Adrenal gland (tissue), 12 donors: ENCODE data around the gene ISL1. TPM values are rescaled to one million over a fixed set of nuclear protein-coding genes. Genes with fewer than 3 reads are reported as not detected.

ENCODE experiments used
- DNase-seq, 7 donors: peaks; one replicate each; pipeline ENCODE4 v3.0.0-alpha.2; 2019 to 2020
- H3K27ac ChIP-seq, 5 donors: fragments of 200-600 bp; sonication (generic) in 4 of 5; 1 replicate in 3 of 5; 2 replicates in 2 of 5; pipeline versions ENCODE4 v1.5.1 to v1.8.0; 2016 to 2020; ENCODE audit warnings: mild to moderate bottlenecking in 1 of 5
- H3K27me3 ChIP-seq: fragments of 200-600 bp; 2 replicates; pipeline ENCODE4 v1.8.0; 2021
- H3K36me3 ChIP-seq, 2 donors: fragments of 200-600 bp; replicated peaks in 1 of 2; 1 replicate in 1 of 2; 2 replicates in 1 of 2; pipeline versions ENCODE4 v1.5.1 to v1.8.0; 2018 to 2022
- H3K4me1 ChIP-seq, 2 donors: fragments of 200-600 bp; replicated peaks in 1 of 2; 1 replicate in 1 of 2; 2 replicates in 1 of 2; pipeline versions ENCODE4 v1.5.1 to v1.8.0; 2018 to 2021
- H3K4me3 ChIP-seq, 4 donors: fragments of 200-600 bp; sonication (generic) in 3 of 4; one replicate each; pipeline ENCODE4 v1.5.1; 2016 to 2018
- H3K9me3 ChIP-seq, 3 donors: fragments of 200-600 bp; sonication (generic) in 1 of 3; replicated peaks in 1 of 3; 1 replicate in 2 of 3; 2 replicates in 1 of 3; pipeline versions ENCODE4 v1.5.1 to v1.8.0; 2016 to 2021
- POLR2A ChIP-seq, 2 donors: fragments of 450-650 bp; IDR thresholded peaks; one replicate each; pipeline ENCODE4 v1.6.1; 2017; ENCODE audit warnings: antibody characterized with exemption in 2 of 2, mild to moderate bottlenecking in 2 of 2, moderate library complexity in 1 of 2
- WGBS, 4 donors: extraction: QIAGEN DNeasy Blood & Tissue Kit in 2 of 4; methylation state at CpG; one replicate each; pipeline versions ENCODE4 v1.1.5 to v1.1.7; 2013 to 2017; 5-methylcytosine and 5-hydroxymethylcytosine counted together
- intact Hi-C, 2 donors: fragments of 100-400 bp; cut with DNase I; formaldehyde crosslinking; loops; one replicate each; pipeline versions ENCODE4 v1.14.1 to v1.15.0; 2022 to 2023
- polyA plus RNA-seq, 3 donors: library from polyadenylated mRNA; stranded (reverse); fragments of 200-250 nt in 2 of 3; fragments of 350-450 nt in 1 of 3; fragmentation: Illumina TruSeq in 1 of 3; extraction: RNeasy Lipid Tissue Mini Kit (QIAGEN cat#74804) in 1 of 3; gene quantifications; one replicate each; pipeline ENCODE4 v1.2.3, GENCODE V29; 2013 to 2014
- total RNA-seq, 9 donors: library from RNA; depleted of rRNA in 4 of 9; stranded (reverse); fragments of >200 nt in 4 of 9; fragments of 120-200 nt in 1 of 9; fragmentation: NEBNext Ultra II Directional in 1 of 9; extraction: Animal tissue kit (Norgen Biotek cat#: 25700) in 1 of 9; gene quantifications; one replicate each; pipeline versions ENCODE4 v1.1.0 to v1.2.4, GENCODE V29; 2013 to 2023
- TF ChIP-seq, protein P1 (sequence below), 6 experiments: fragments of 450-650 bp in 4 of 6; fragments of 200-600 bp in 2 of 6; sonication (generic) in 1 of 6; IDR thresholded peaks; 1 replicate in 5 of 6; 2 replicates in 1 of 6; pipeline versions ENCODE4 v1.5.1 to v1.8.0; 2016 to 2021; ENCODE audit warnings: antibody characterized with exemption in 6 of 6, mild to moderate bottlenecking in 2 of 6, moderate library complexity in 1 of 6
- donor health status: healthy with polysubstance abuse.
- donor health status: Bipolar disorder and iron deficiency.
- donor health status: DM: yes; HTN: yes; CAD: no.
- donor health status: DM: no; HTN: no; CAD: no.
- donor health status: DM: no; HTN: no; CAD: no.
- donor health status: DM: yes; HTN: yes; CAD: no.

Gene ISL1
- total and polyA plus RNA-seq, 12 donors = 0.13 to 10.0 (median 0.69) TPM; not detected in 4

DNA sequence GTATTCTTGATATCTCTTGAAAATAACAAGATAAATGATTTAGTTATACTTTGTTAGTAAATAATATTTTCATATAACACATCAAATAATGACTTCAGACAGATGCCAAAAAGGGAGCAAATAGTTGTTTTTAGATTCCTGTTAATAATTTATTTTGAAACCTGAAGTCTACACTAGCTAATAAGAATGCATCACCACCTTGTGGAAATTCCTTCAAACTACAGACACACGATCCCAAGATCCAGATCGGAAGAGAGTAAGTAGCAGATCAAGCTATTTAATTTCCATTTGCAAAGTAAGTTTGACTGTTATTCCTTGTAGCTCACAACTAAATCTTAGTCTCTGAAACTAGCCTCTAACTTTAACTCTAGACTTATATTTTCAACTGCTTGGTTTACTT, 35.5 kb upstream of the ISL1 start:
- H3K36me3 ChIP-seq = no peaks in the 10 kb centered on the region
- intact Hi-C loops = no loop called here
- TF ChIP-seq POLR2A (IDR thresholded peaks at IDR 0.05) = no peak
- TF ChIP-seq, protein P1, sequence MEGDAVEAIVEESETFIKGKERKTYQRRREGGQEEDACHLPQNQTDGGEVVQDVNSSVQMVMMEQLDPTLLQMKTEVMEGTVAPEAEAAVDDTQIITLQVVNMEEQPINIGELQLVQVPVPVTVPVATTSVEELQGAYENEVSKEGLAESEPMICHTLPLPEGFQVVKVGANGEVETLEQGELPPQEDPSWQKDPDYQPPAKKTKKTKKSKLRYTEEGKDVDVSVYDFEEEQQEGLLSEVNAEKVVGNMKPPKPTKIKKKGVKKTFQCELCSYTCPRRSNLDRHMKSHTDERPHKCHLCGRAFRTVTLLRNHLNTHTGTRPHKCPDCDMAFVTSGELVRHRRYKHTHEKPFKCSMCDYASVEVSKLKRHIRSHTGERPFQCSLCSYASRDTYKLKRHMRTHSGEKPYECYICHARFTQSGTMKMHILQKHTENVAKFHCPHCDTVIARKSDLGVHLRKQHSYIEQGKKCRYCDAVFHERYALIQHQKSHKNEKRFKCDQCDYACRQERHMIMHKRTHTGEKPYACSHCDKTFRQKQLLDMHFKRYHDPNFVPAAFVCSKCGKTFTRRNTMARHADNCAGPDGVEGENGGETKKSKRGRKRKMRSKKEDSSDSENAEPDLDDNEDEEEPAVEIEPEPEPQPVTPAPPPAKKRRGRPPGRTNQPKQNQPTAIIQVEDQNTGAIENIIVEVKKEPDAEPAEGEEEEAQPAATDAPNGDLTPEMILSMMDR (IDR thresholded peaks at IDR 0.05) = no peak
- no peaks in the 10 kb centered on the region for H3K4me1 ChIP-seq
- H3K4me3 ChIP-seq = no peak overlapping the region
- DNase-seq = no peak
- no peak overlapping the region for H3K27ac ChIP-seq
- 79 to 90% (median 84%) methylated on average over 2 of the region's 2 CpGs for WGBS, 4 donors
- H3K27me3 ChIP-seq = no peaks in the 10 kb centered on the region
- no peaks in the 10 kb centered on the region for H3K9me3 ChIP-seq

DNA sequence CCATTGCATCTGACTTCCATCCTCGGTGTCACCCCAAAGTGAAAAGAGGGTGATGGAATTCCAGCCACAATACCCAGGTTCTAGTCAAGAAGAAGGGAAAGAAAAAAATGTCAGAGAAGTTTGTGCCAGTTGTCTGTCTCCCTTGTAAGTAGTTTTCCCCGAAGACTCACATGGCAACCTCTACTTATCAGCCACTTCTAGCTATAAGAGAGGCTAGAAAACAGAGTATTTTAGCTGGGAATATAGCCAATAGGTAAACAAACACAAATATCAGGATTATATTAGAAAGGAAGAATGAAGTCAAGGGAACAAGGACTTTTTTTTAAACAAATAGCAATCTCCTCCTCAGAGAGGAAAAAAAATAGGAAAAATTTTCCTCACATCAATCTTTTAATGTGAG, 12.2 kb upstream of the ISL1 start:
- Histone ChIP-seq H3K4me3 (no peak overlapping the region), H3K9me3 (no peaks in the 10 kb centered on the region), H3K4me1 (no peaks in the 10 kb centered on the region), H3K36me3 (no peaks in the 10 kb centered on the region), H3K27ac (no peak overlapping the region), H3K27me3 (no peaks in the 10 kb centered on the region)
- no peak for DNase-seq
- no peak for TF ChIP-seq POLR2A (IDR thresholded peaks at IDR 0.05)
- TF ChIP-seq, protein P1 (IDR thresholded peaks at IDR 0.05) = no peak
- intact Hi-C loops = no loop called here
- WGBS, 4 donors = 60 to 79% (median 67%) methylated on average over 2 of the region's 2 CpGs

DNA sequence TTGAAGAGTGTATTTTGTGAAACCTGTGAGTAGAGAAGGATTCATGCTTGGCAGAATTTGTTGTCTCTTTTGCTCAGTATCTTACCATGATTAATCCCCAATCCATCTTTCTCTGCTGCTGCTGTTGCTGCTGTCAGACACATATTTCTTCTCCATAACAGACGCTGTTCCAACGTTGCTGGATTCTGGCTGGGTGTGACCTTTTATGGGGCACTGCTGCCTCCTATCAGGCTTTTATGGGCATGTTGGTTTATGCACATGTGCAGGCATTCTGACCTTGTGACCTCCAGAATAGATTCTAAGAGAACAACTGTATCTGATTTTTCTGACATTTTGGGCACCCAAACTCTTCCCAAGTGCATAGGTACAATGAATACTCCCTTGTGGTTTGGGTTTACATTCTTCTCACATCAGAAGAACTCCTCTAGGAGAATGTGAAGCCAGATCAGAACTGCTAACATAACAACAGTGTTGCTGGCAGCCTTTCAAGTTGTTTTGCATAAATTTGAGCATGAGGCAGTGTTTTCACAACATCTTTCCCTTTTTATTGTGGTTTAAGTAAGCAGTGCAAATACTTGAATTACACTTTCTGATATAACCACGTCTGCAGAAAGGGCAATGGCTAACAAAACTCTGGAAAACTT, 9.2 kb upstream of the ISL1 start:
- Histone ChIP-seq H3K4me3 (no peak overlapping the region), H3K27ac (no peak overlapping the region), H3K4me1 (peaks cover 0 to 9% of the 10 kb centered on the region in 2 donors), H3K27me3 (peaks cover 17% of the 10 kb centered on the region), H3K9me3 (no peaks in the 10 kb centered on the region), H3K36me3 (no peaks in the 10 kb centered on the region)
- intact Hi-C loops = no loop called here
- TF ChIP-seq POLR2A (IDR thresholded peaks at IDR 0.05) = no peak
- TF ChIP-seq, protein P1 (IDR thresholded peaks at IDR 0.05) = no peak
- DNase-seq = peak in 1 of 7 donors; percentile 53
- 19 to 33% (median 21%) methylated on average over 3 of the region's 3 CpGs for WGBS, 4 donors

DNA sequence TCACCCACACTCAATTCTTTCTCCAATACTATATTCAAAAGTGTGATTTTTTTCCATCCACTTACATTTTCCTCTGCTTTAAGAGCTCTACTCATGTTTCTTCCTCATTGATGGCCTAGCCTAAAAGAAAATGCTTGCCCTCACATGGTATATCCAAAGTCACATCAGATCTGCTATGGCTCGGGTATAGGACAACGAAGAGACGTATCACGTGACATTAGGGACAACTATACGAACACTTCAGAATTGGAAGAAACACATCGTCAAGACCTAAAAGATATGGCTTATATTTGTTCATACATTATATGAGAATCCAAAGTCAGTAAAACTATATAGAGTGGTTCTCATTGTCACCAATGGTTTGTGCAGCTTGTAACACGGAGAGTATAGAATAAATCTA, 8.2 kb upstream of the ISL1 start:
- H3K27me3 ChIP-seq = peaks cover 28% of the 10 kb centered on the region

More for the DNA sequence above, 8.2 kb upstream of the ISL1 start:
- Histone ChIP-seq H3K9me3 (no peaks in the 10 kb centered on the region), H3K27ac (no peak overlapping the region), H3K4me1 (peaks cover 0 to 15% of the 10 kb centered on the region in 2 donors), H3K36me3 (no peaks in the 10 kb centered on the region), H3K4me3 (no peak overlapping the region)
- 83 to 91% (median 86%) methylated on average over 7 of the region's 7 CpGs for WGBS, 4 donors
- no peak for DNase-seq
- TF ChIP-seq, protein P1 (IDR thresholded peaks at IDR 0.05) = no peak
- no peak for TF ChIP-seq POLR2A (IDR thresholded peaks at IDR 0.05)
- intact Hi-C loops = no loop called here
